IMR-90 (cell line): ENCODE measurements around the gene PTCD1.

Experiments
- BHLHE40 ChIP-seq: fragments of 150-350 bp; IDR thresholded peaks from 2 replicates; pipeline ENCODE4 v1.6.1; 2016; ENCODE audit warnings: mild to moderate bottlenecking, low read depth, low read length
- CEBPB ChIP-seq: IDR thresholded peaks from 2 replicates; pipeline ENCODE4 v1.6.1; 2012; ENCODE audit warnings: low read depth, low read length, improper control_type of control experiment
- CTCF ChIP-seq: conservative IDR thresholded peaks from 2 replicates; pipeline ENCODE4 v1.5.1; 2012; ENCODE audit warnings: mild to moderate bottlenecking, low read depth, low read length, improper control_type of control experiment
- ELK1 ChIP-seq: fragments of 150-350 bp; IDR thresholded peaks from 2 replicates; pipeline ENCODE4 v1.6.1; 2016; ENCODE audit warnings: low read depth, mild to moderate bottlenecking, low read length, moderate library complexity, borderline replicate concordance
- MAFK ChIP-seq: IDR thresholded peaks from 2 replicates; pipeline ENCODE4 v1.6.1; 2012; ENCODE audit warnings: low read depth, low read length, improper control_type of control experiment
- NFE2L2 ChIP-seq: fragments of 150-350 bp; IDR thresholded peaks from 2 replicates; pipeline ENCODE4 v1.6.1; 2016; ENCODE audit warnings: low read depth, mild to moderate bottlenecking, low read length
- POLR2A ChIP-seq: IDR thresholded peaks from 2 replicates; pipeline ENCODE4 v1.6.1; 2012; ENCODE audit warnings: mild to moderate bottlenecking, low read depth, low read length
- RAD21 ChIP-seq: IDR thresholded peaks from 2 replicates; pipeline ENCODE4 v1.6.1; 2012; ENCODE audit warnings: low read length, improper control_type of control experiment
- SMC3 ChIP-seq: fragments of 150-350 bp; IDR thresholded peaks from 2 replicates; pipeline ENCODE4 v1.6.1; 2016; ENCODE audit warnings: low read depth, mild to moderate bottlenecking, antibody characterized with exemption, low read length, moderate library complexity

- no peak for TF ChIP-seq CTCF
- TF ChIP-seq BHLHE40, result no peak
- no peak for TF ChIP-seq POLR2A
- TF ChIP-seq ELK1, result no peak
- no peak for TF ChIP-seq SMC3
- TF ChIP-seq CEBPB, result no peak
- no peak for TF ChIP-seq MAFK
- TF ChIP-seq NFE2L2, result no peak
- no peak for TF ChIP-seq RAD21
Measured at GRCh38 chr7:99468336-99468918, 29.8 kb upstream of the PTCD1 start.
